ENCODE results near the gene TCERG1L.

- TF ChIP-seq, protein P1, sequence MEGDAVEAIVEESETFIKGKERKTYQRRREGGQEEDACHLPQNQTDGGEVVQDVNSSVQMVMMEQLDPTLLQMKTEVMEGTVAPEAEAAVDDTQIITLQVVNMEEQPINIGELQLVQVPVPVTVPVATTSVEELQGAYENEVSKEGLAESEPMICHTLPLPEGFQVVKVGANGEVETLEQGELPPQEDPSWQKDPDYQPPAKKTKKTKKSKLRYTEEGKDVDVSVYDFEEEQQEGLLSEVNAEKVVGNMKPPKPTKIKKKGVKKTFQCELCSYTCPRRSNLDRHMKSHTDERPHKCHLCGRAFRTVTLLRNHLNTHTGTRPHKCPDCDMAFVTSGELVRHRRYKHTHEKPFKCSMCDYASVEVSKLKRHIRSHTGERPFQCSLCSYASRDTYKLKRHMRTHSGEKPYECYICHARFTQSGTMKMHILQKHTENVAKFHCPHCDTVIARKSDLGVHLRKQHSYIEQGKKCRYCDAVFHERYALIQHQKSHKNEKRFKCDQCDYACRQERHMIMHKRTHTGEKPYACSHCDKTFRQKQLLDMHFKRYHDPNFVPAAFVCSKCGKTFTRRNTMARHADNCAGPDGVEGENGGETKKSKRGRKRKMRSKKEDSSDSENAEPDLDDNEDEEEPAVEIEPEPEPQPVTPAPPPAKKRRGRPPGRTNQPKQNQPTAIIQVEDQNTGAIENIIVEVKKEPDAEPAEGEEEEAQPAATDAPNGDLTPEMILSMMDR (IDR thresholded peaks at IDR 0.05): no peak
- TF ChIP-seq POLR2AphosphoS5 (IDR thresholded peaks at IDR 0.05; ENCODE audit: low read depth, low read length): no peak
- TF ChIP-seq, protein P2, sequence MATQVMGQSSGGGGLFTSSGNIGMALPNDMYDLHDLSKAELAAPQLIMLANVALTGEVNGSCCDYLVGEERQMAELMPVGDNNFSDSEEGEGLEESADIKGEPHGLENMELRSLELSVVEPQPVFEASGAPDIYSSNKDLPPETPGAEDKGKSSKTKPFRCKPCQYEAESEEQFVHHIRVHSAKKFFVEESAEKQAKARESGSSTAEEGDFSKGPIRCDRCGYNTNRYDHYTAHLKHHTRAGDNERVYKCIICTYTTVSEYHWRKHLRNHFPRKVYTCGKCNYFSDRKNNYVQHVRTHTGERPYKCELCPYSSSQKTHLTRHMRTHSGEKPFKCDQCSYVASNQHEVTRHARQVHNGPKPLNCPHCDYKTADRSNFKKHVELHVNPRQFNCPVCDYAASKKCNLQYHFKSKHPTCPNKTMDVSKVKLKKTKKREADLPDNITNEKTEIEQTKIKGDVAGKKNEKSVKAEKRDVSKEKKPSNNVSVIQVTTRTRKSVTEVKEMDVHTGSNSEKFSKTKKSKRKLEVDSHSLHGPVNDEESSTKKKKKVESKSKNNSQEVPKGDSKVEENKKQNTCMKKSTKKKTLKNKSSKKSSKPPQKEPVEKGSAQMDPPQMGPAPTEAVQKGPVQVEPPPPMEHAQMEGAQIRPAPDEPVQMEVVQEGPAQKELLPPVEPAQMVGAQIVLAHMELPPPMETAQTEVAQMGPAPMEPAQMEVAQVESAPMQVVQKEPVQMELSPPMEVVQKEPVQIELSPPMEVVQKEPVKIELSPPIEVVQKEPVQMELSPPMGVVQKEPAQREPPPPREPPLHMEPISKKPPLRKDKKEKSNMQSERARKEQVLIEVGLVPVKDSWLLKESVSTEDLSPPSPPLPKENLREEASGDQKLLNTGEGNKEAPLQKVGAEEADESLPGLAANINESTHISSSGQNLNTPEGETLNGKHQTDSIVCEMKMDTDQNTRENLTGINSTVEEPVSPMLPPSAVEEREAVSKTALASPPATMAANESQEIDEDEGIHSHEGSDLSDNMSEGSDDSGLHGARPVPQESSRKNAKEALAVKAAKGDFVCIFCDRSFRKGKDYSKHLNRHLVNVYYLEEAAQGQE (IDR thresholded peaks at IDR 0.05; ENCODE audit: insufficient read depth in 1 of 2, low read depth in 2 of 2, low read length in 1 of 2): no peak
- TF ChIP-seq TCF7L2 (IDR thresholded peaks at IDR 0.05; ENCODE audit: low read depth, low read length): no peak
- TF ChIP-seq SIN3A (IDR thresholded peaks at IDR 0.05; ENCODE audit: borderline replicate concordance, insufficient read depth, low read depth, low read length): no peak
Observed at GRCh38 chr10:131056091-131056579, 255.4 kb downstream of the TCERG1L start.

All from Panc1 (cell line).